Adrenal gland (tissue), 12 donors: ENCODE measurements around the gene RGS6. TPM values are rescaled to one million over a fixed set of nuclear protein-coding genes. Genes with fewer than 3 reads are reported as not detected.
A peak's percentile ranks its signal among the peaks of the same experiment; 100 is the strongest.

ENCODE experiments used
- DNase-seq, 7 donors: peaks; one replicate each; pipeline ENCODE4 v3.0.0-alpha.2; 2019 to 2020
- H3K27ac ChIP-seq, 5 donors: fragments of 200-600 bp; sonication (generic) in 4 of 5; 1 replicate in 3 of 5; 2 replicates in 2 of 5; pipeline versions ENCODE4 v1.5.1 to v1.8.0; 2016 to 2020; ENCODE audit warnings: mild to moderate bottlenecking in 1 of 5
- H3K27me3 ChIP-seq: fragments of 200-600 bp; 2 replicates; pipeline ENCODE4 v1.8.0; 2021
- H3K36me3 ChIP-seq, 2 donors: fragments of 200-600 bp; replicated peaks in 1 of 2; 1 replicate in 1 of 2; 2 replicates in 1 of 2; pipeline versions ENCODE4 v1.5.1 to v1.8.0; 2018 to 2022
- H3K4me1 ChIP-seq, 2 donors: fragments of 200-600 bp; replicated peaks in 1 of 2; 1 replicate in 1 of 2; 2 replicates in 1 of 2; pipeline versions ENCODE4 v1.5.1 to v1.8.0; 2018 to 2021
- H3K4me3 ChIP-seq, 4 donors: fragments of 200-600 bp; sonication (generic) in 3 of 4; one replicate each; pipeline ENCODE4 v1.5.1; 2016 to 2018
- H3K9me3 ChIP-seq, 3 donors: fragments of 200-600 bp; sonication (generic) in 1 of 3; replicated peaks in 1 of 3; 1 replicate in 2 of 3; 2 replicates in 1 of 3; pipeline versions ENCODE4 v1.5.1 to v1.8.0; 2016 to 2021
- CTCF ChIP-seq, 6 experiments: fragments of 450-650 bp in 4 of 6; fragments of 200-600 bp in 2 of 6; sonication (generic) in 1 of 6; IDR thresholded peaks; 1 replicate in 5 of 6; 2 replicates in 1 of 6; pipeline versions ENCODE4 v1.5.1 to v1.8.0; 2016 to 2021; ENCODE audit warnings: antibody characterized with exemption in 6 of 6, mild to moderate bottlenecking in 2 of 6, moderate library complexity in 1 of 6
- POLR2A ChIP-seq, 2 donors: fragments of 450-650 bp; IDR thresholded peaks; one replicate each; pipeline ENCODE4 v1.6.1; 2017; ENCODE audit warnings: antibody characterized with exemption in 2 of 2, mild to moderate bottlenecking in 2 of 2, moderate library complexity in 1 of 2
- WGBS, 4 donors: extraction: QIAGEN DNeasy Blood & Tissue Kit in 2 of 4; methylation state at CpG; one replicate each; pipeline versions ENCODE4 v1.1.5 to v1.1.7; 2013 to 2017; 5-methylcytosine and 5-hydroxymethylcytosine counted together
- intact Hi-C, 2 donors: fragments of 100-400 bp; cut with DNase I; formaldehyde crosslinking; loops; one replicate each; pipeline versions ENCODE4 v1.14.1 to v1.15.0; 2022 to 2023
- polyA plus RNA-seq, 3 donors: library from polyadenylated mRNA; stranded (reverse); fragments of 200-250 nt in 2 of 3; fragments of 350-450 nt in 1 of 3; fragmentation: Illumina TruSeq in 1 of 3; extraction: RNeasy Lipid Tissue Mini Kit (QIAGEN cat#74804) in 1 of 3; gene quantifications; one replicate each; pipeline ENCODE4 v1.2.3, GENCODE V29; 2013 to 2014
- total RNA-seq, 9 donors: library from RNA; depleted of rRNA in 4 of 9; stranded (reverse); fragments of >200 nt in 4 of 9; fragments of 120-200 nt in 1 of 9; fragmentation: NEBNext Ultra II Directional in 1 of 9; extraction: Animal tissue kit (Norgen Biotek cat#: 25700) in 1 of 9; gene quantifications; one replicate each; pipeline versions ENCODE4 v1.1.0 to v1.2.4, GENCODE V29; 2013 to 2023
- donor health status: healthy with polysubstance abuse.
- donor health status: Bipolar disorder and iron deficiency.
- donor health status: DM: yes; HTN: yes; CAD: no.
- donor health status: DM: no; HTN: no; CAD: no.
- donor health status: DM: no; HTN: no; CAD: no.
- donor health status: DM: yes; HTN: yes; CAD: no.

RGS6 gene
- total and polyA plus RNA-seq, 12 donors: 0.06 to 4.3 (median 0.41) TPM; not detected in 1

DNA sequence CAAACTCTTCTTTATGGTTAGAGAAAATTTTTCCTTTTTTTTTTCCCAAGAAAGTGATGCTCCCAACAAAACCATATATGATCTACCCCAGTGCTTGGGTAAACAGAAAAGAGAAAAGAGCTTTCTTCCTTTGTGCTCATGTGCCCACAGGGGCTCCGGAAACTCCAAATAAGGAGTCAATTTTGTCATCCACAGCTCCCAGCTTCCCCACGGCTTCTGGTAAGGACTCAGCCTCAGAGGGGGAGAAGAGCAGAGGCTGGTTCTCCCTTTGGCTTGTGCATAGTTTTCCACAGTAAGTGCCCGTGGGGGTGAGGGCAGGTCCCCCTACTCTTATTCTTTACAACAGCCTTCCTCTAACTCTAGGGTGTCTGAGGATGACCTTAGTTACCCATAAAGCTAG lies 13.3 kb upstream of the RGS6 start:
- Histone ChIP-seq H3K4me3 (no peak overlapping the region), H3K4me1 (no peaks in the 10 kb centered on the region), H3K27me3 (peaks cover under 1% of the 10 kb centered on the region), H3K36me3 (no peaks in the 10 kb centered on the region), H3K27ac (no peak overlapping the region), H3K9me3 (no peaks in the 10 kb centered on the region)
- no peak for DNase-seq
- 40 to 52% (median 50%) methylated on average over 3 of the region's 3 CpGs for WGBS, 4 donors
- intact Hi-C loops: no loop called here
- no peak for TF ChIP-seq CTCF (IDR thresholded peaks at IDR 0.05)
- no peak for TF ChIP-seq POLR2A (IDR thresholded peaks at IDR 0.05)

- TF ChIP-seq CTCF (IDR thresholded peaks at IDR 0.05) (no peak), POLR2A (IDR thresholded peaks at IDR 0.05) (no peak)
- Histone ChIP-seq H3K9me3 (no peaks in the 10 kb centered on the region), H3K27ac (no peak overlapping the region), H3K4me1 (no peaks in the 10 kb centered on the region), H3K27me3 (no peaks in the 10 kb centered on the region), H3K4me3 (no peak overlapping the region), H3K36me3 (no peaks in the 10 kb centered on the region)
- WGBS, 4 donors: 65 to 71% (median 69%) methylated on average over 4 of the region's 4 CpGs
- intact Hi-C loops: no loop called here
- DNase-seq: no peak
Measured at GRCh38 chr14:71923513-71923912, 8.7 kb upstream of the RGS6 start.

GRCh38 chr14:71931492-71932228 lies 569 bp upstream of the RGS6 start:
- WGBS, 4 donors: 10 to 17% (median 12%) methylated on average over 22 to 36 of the region's 36 CpGs
- intact Hi-C loops: no loop called here
- H3K27me3 ChIP-seq: peaks cover 49% of the 10 kb centered on the region

More at GRCh38 chr14:71931492-71932228, 569 bp upstream of the RGS6 start:
- H3K36me3 ChIP-seq: no peaks in the 10 kb centered on the region
- no peak for TF ChIP-seq POLR2A (IDR thresholded peaks at IDR 0.05)
- no peak for TF ChIP-seq CTCF (IDR thresholded peaks at IDR 0.05)
- DNase-seq: peak in 2 of 7 donors; percentile 16 to 17
- H3K9me3 ChIP-seq: no peaks in the 10 kb centered on the region
- peaks cover 4 to 11% of the 10 kb centered on the region in 2 donors for H3K4me1 ChIP-seq
- no peak overlapping the region for H3K27ac ChIP-seq
- H3K4me3 ChIP-seq: peak overlapping the region in 1 of 4 donors; percentile 42
